Keratinocyte (primary cell): ENCODE measurements around the gene ADAMTS2. TPM values are rescaled to one million over a fixed set of nuclear protein-coding genes. Genes with fewer than 3 reads are reported as not detected.

Experiments
- DNase-seq: peaks from one replicate; pipeline ENCODE4 v3.0.0-alpha.2; 2011; ENCODE audit warnings: low read depth, missing footprints, low spot score
- FAIRE-seq: peaks from 2 replicates; lab custom pipeline; 2011; peaks lifted over from hg19 to GRCh38; lab: Jason Lieb, UNC
- H2AFZ ChIP-seq: 2 replicates; pipeline ENCODE4 v1.6.0; 2012; ENCODE audit warnings: low read length, control low read depth, inconsistent platforms; ENCODE audit not compliant: control insufficient read depth
- H3K27ac ChIP-seq: 2 replicates; pipeline ENCODE4 v1.5.1; 2011; ENCODE audit warnings: low read length; ENCODE audit not compliant: control insufficient read depth, insufficient read depth
- H3K27me3 ChIP-seq: 3 replicates; pipeline ENCODE4 v1.6.0; 2011; ENCODE audit warnings: low read length; ENCODE audit not compliant: control insufficient read depth, insufficient read depth; ENCODE audit errors: extremely low read depth
- H3K36me3 ChIP-seq, 2 experiments: 2 replicates in 1 of 2; 3 replicates in 1 of 2; pipeline ENCODE4 v1.5.1; 2011; ENCODE audit warnings: low read length in 2 of 2, mild to moderate bottlenecking in 1 of 2; ENCODE audit not compliant: control insufficient read depth in 2 of 2, insufficient read depth in 2 of 2; ENCODE audit errors: extremely low read depth in 1 of 2
- H3K4me1 ChIP-seq: 3 replicates; pipeline ENCODE4 v1.5.1; 2011; ENCODE audit warnings: low read length; ENCODE audit not compliant: control insufficient read depth, insufficient read depth; ENCODE audit errors: extremely low read depth
- H3K4me2 ChIP-seq: 3 replicates; pipeline ENCODE4 v1.6.0; 2011; ENCODE audit warnings: low read depth, low read length; ENCODE audit not compliant: control insufficient read depth, insufficient read depth; ENCODE audit errors: extremely low read depth
- H3K4me3 ChIP-seq, 3 experiments: fragments of 200-600 bp in 1 of 3; sonication (generic) in 1 of 3; 2 replicates in 2 of 3; 3 replicates in 1 of 3; pipeline ENCODE4 v1.5.1; 2011 to 2016; ENCODE audit warnings: low read length in 3 of 3, mild to moderate bottlenecking in 3 of 3, control low read depth in 2 of 3, inconsistent platforms in 1 of 3, low read depth in 1 of 3, mixed read lengths in 1 of 3, mixed run types in 1 of 3, moderate library complexity in 1 of 3; ENCODE audit not compliant: control insufficient read depth in 2 of 3, insufficient read depth in 2 of 3; ENCODE audit errors: extremely low read depth in 1 of 3
- H3K79me2 ChIP-seq: 2 replicates; pipeline ENCODE4 v1.6.0; 2012; ENCODE audit warnings: low read length; ENCODE audit not compliant: control insufficient read depth, insufficient read depth
- H3K9ac ChIP-seq: 3 replicates; pipeline ENCODE4 v1.6.0; 2011; ENCODE audit warnings: low read length; ENCODE audit not compliant: control insufficient read depth, insufficient read depth; ENCODE audit errors: extremely low read depth
- H3K9me1 ChIP-seq: 3 replicates; pipeline ENCODE4 v1.6.0; 2011; ENCODE audit warnings: low read length; ENCODE audit not compliant: control insufficient read depth, insufficient read depth; ENCODE audit errors: extremely low read depth
- H3K9me3 ChIP-seq: 2 replicates; pipeline ENCODE4 v1.5.1; 2012; ENCODE audit warnings: low read depth, low read length; ENCODE audit not compliant: control insufficient read depth
- H4K20me1 ChIP-seq: 3 replicates; pipeline ENCODE4 v1.6.0; 2011; ENCODE audit warnings: low read length; ENCODE audit not compliant: control insufficient read depth, insufficient read depth; ENCODE audit errors: extremely low read depth
- CTCF ChIP-seq, 3 experiments: IDR thresholded peaks in 1 of 3; conservative IDR thresholded peaks in 1 of 3; optimal IDR thresholded peaks in 1 of 3; 2 replicates in 2 of 3; 3 replicates in 1 of 3; pipeline versions ENCODE3 to v1.5.1; 2011; ENCODE audit warnings: low read length in 3 of 3, mild to moderate bottlenecking in 3 of 3, moderate library complexity in 2 of 3, control low read depth in 1 of 3, inconsistent platforms in 1 of 3; ENCODE audit not compliant: insufficient read depth in 2 of 3; ENCODE audit errors: extremely low read depth in 1 of 3
- EZH2 ChIP-seq: IDR thresholded peaks from one replicate; pipeline ENCODE4 v1.6.1; 2012; ENCODE audit warnings: inconsistent platforms, mild to moderate bottlenecking, low read length, moderate library complexity
- dilution Hi-C: fragments of 300-500 bp; cut with MboI; formaldehyde crosslinking; loops from one replicate; pipeline ENCODE4 v1.7.0; 2020; ENCODE audit warnings: low sequenced_read_pairs; ENCODE audit not compliant: extremely low pct_ligation_motif_present
- polyA plus RNA-seq, 5 experiments: library from polyadenylated mRNA; depleted of rRNA in 3 of 5; stranded (reverse) in 3 of 5; stranded (forward) in 1 of 5; unstranded in 1 of 5; fragments of >200 nt; gene quantifications; 1 replicate in 1 of 5; 2 replicates in 3 of 5; 3 replicates in 1 of 5; pipeline versions ENCODE4 v1.2.1 to v1.2.3, GENCODE V29; 2011 to 2012; ENCODE audit warnings: missing spikeins in 2 of 5, low read depth in 1 of 5, low replicate concordance in 1 of 5

The ADAMTS2 gene
- polyA plus RNA-seq, 1 donor (not counting 4 experiments of a cell fraction or from before 2014, with no cell fraction given), result not detected

- no peak overlapping the region for H3K4me3 ChIP-seq
- no peaks in the 10 kb centered on the region for H4K20me1 ChIP-seq
- no peaks in the 10 kb centered on the region for H3K36me3 ChIP-seq
- H3K27ac ChIP-seq, result no peak overlapping the region
- no peak overlapping the region for H3K4me2 ChIP-seq
- H3K9me3 ChIP-seq, result peaks cover 6% of the 10 kb centered on the region
- no peaks in the 10 kb centered on the region for H3K27me3 ChIP-seq
- no peak overlapping the region for H3K9ac ChIP-seq
- dilution Hi-C loops, result no loop called here
- no peak for TF ChIP-seq CTCF (optimal IDR thresholded peaks at IDR 0.05 in 1 of 3, IDR thresholded peaks at IDR 0.05 in 1 of 3, conservative IDR thresholded peaks at IDR 0.05 in 1 of 3; ENCODE audit: extremely low read depth in 1 of 3, insufficient read depth in 2 of 3, low read length in 3 of 3)
- no peak for TF ChIP-seq EZH2
- no peaks in the 10 kb centered on the region for H3K79me2 ChIP-seq
- H3K9me1 ChIP-seq, result no peaks in the 10 kb centered on the region
- no peaks in the 10 kb centered on the region for H3K4me1 ChIP-seq
- FAIRE-seq (no peak), DNase-seq (no peak)
- H2AFZ ChIP-seq, result no peak overlapping the region
These were observed 69.1 kb downstream of the ADAMTS2 start for GRCh38 chr5:179275941-179276837.

GRCh38 chr5:179275381-179275878 is 69.8 kb downstream of the ADAMTS2 start:
- Histone ChIP-seq H3K9me1 (no peaks in the 10 kb centered on the region), H3K27me3 (no peaks in the 10 kb centered on the region), H2AFZ (no peak overlapping the region), H3K4me3 (no peak overlapping the region), H3K36me3 (no peaks in the 10 kb centered on the region), H3K4me1 (no peaks in the 10 kb centered on the region), H3K9me3 (peaks cover 8% of the 10 kb centered on the region), H3K79me2 (no peaks in the 10 kb centered on the region), H3K9ac (no peak overlapping the region), H3K27ac (no peak overlapping the region), H3K4me2 (no peak overlapping the region), H4K20me1 (no peaks in the 10 kb centered on the region)
- DNase-seq (no peak), FAIRE-seq (no peak)
- dilution Hi-C loops, result no loop called here
- TF ChIP-seq EZH2 (no peak), CTCF (optimal IDR thresholded peaks at IDR 0.05 in 1 of 3, IDR thresholded peaks at IDR 0.05 in 1 of 3, conservative IDR thresholded peaks at IDR 0.05 in 1 of 3; ENCODE audit: extremely low read depth in 1 of 3, insufficient read depth in 2 of 3, low read length in 3 of 3) (no peak)
